Measurements from ENCODE around the gene LPP.

DNA sequence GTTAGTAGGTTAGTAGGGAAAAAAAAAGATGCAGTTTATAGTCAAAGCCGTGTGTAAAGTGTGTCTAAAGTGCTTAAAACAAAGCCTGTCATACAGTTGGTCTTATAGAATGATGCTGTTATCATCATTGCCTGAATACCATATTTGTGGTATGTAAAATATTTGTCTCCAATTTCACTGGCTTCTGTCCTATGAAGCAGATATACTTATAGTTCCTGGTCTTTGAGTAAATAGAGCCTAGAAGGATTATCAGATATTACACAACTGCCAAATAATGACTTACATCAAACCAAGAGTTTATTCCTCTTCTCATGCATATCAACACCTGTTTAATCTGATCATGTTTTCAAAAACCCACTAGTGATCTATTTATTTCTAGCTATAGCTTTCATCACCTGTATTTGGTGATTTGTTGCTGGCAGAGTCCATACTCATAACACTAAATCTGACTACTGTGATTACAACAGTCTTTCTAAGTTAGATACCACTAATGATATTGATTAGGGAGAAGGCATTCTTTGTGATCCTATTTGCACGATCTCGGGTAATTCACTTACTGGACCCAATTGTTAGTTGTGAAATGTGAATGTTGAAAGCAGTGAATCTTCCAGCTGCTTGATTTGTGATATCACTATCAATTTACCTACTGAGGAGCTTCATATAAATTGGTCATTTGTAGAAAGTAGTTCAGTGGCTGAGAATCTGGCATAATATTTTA is 413.7 kb downstream of the LPP start:
- TF ChIP-seq, protein P1, sequence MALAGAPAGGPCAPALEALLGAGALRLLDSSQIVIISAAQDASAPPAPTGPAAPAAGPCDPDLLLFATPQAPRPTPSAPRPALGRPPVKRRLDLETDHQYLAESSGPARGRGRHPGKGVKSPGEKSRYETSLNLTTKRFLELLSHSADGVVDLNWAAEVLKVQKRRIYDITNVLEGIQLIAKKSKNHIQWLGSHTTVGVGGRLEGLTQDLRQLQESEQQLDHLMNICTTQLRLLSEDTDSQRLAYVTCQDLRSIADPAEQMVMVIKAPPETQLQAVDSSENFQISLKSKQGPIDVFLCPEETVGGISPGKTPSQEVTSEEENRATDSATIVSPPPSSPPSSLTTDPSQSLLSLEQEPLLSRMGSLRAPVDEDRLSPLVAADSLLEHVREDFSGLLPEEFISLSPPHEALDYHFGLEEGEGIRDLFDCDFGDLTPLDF (CRISPR knock-in tag; IDR thresholded peaks at IDR 0.05), result no peak
- TF ChIP-seq, protein P2, sequence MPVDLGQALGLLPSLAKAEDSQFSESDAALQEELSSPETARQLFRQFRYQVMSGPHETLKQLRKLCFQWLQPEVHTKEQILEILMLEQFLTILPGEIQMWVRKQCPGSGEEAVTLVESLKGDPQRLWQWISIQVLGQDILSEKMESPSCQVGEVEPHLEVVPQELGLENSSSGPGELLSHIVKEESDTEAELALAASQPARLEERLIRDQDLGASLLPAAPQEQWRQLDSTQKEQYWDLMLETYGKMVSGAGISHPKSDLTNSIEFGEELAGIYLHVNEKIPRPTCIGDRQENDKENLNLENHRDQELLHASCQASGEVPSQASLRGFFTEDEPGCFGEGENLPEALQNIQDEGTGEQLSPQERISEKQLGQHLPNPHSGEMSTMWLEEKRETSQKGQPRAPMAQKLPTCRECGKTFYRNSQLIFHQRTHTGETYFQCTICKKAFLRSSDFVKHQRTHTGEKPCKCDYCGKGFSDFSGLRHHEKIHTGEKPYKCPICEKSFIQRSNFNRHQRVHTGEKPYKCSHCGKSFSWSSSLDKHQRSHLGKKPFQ (CRISPR knock-in tag; IDR thresholded peaks at IDR 0.05; ENCODE audit: insufficient replicate concordance), result no peak
- TF ChIP-seq ZNF605 (CRISPR knock-in tag; IDR thresholded peaks at IDR 0.05) (no peak), ARNT (IDR thresholded peaks at IDR 0.05) (no peak), ARNTL (CRISPR knock-in tag; IDR thresholded peaks at IDR 0.05) (no peak), EP300 (IDR thresholded peaks at IDR 0.05; ENCODE audit: low read depth in 2 of 2, low read length in 2 of 2) (no peak), EP300 (CRISPR knock-in tag; IDR thresholded peaks at IDR 0.05; ENCODE audit: borderline replicate concordance) (no peak), KDM5B (CRISPR knock-in tag; IDR thresholded peaks at IDR 0.05; ENCODE audit: borderline replicate concordance) (no peak)
- TF ChIP-seq, protein P3, sequence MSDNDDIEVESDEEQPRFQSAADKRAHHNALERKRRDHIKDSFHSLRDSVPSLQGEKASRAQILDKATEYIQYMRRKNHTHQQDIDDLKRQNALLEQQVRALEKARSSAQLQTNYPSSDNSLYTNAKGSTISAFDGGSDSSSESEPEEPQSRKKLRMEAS (IDR thresholded peaks at IDR 0.05), result no peak
- TF ChIP-seq, protein P4, sequence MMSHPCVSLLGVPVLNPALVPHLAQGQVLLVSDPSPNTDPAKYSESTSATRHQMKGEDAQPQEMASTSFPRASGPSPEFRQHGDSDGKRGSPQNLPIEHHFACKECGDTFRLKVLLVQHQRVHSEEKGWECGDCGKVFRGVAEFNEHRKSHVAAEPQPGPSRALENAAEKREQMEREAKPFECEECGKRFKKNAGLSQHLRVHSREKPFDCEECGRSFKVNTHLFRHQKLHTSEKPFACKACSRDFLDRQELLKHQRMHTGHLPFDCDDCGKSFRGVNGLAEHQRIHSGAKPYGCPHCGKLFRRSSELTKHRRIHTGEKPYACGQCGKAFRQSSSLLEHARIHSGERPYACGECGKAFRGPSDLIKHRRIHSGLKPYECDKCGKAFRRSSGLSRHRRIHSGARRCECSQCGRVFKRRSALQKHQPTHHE (CRISPR knock-in tag; IDR thresholded peaks at IDR 0.05; ENCODE audit: borderline replicate concordance), result no peak
- TF ChIP-seq, protein P5, sequence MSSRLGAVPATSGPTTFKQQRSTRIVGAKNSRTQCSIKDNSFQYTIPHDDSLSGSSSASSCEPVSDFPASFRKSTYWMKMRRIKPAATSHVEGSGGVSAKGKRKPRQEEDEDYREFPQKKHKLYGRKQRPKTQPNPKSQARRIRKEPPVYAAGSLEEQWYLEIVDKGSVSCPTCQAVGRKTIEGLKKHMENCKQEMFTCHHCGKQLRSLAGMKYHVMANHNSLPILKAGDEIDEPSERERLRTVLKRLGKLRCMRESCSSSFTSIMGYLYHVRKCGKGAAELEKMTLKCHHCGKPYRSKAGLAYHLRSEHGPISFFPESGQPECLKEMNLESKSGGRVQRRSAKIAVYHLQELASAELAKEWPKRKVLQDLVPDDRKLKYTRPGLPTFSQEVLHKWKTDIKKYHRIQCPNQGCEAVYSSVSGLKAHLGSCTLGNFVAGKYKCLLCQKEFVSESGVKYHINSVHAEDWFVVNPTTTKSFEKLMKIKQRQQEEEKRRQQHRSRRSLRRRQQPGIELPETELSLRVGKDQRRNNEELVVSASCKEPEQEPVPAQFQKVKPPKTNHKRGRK (CRISPR knock-in tag; IDR thresholded peaks at IDR 0.05), result no peak
